Stimulated activated CD8-positive, alpha-beta memory T cell treated with anti-CD3 and anti-CD28 coated beads, Interleukin-15, amount 100 ng/mL, for 24 hours (primary cell): ENCODE results near the gene ADAMTS3.

Experiments
- DNase-seq: peaks from one replicate; pipeline ENCODE4 v3.0.0-alpha.2; 2020; ENCODE audit warnings: low read depth

ADAMTS3 gene

GRCh38 chr4:72344418-72344817 lies 224.6 kb downstream of the ADAMTS3 start:
- DNase-seq, result no peak

DNA sequence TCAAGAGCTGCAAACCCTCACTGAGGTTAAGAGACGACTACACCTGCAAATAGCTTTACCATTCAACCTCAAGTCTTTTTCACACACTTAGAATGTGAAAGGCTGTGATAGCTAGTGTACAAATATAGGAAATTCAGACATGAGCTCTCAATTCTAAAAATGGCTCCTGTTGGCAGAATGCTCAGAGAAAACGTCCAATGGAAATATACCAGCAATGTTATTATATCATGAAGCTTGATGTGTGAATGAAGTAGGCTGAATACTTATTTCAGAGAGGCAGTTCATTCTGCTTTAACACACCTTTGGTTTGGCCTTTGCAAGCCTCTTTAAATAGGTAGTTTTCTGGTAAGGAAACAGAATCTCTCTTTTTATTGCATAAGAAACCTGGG lies 227.6 kb downstream of the ADAMTS3 start:
- DNase-seq, result no peak

- no peak for DNase-seq
Measured at GRCh38 chr4:72340803-72341431, 228.1 kb downstream of the ADAMTS3 start.

GRCh38 chr4:72338060-72338459 lies 231.0 kb downstream of the ADAMTS3 start:
- DNase-seq, result no peak

DNA sequence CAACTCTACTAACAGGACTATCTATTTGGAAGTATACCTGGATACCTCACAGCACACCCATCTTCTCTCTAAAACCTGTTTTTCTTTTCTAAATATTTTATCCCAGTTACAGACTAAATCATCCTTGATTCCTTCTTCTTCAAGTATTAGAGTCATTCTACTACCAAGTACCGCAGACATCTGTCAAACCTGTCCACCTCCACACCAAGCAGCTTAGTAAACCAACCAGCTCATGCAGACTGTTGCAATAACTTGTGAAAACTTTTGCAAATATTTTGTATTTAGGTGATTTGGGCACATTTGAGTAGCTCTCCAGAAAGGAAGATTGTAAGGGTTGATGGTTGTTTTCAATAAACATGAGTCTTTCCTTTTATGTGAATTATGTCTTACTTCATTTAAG lies 238.6 kb downstream of the ADAMTS3 start:
- no peak for DNase-seq

- no peak for DNase-seq
Measured at GRCh38 chr4:72326692-72327632, 242.1 kb downstream of the ADAMTS3 start.

DNA sequence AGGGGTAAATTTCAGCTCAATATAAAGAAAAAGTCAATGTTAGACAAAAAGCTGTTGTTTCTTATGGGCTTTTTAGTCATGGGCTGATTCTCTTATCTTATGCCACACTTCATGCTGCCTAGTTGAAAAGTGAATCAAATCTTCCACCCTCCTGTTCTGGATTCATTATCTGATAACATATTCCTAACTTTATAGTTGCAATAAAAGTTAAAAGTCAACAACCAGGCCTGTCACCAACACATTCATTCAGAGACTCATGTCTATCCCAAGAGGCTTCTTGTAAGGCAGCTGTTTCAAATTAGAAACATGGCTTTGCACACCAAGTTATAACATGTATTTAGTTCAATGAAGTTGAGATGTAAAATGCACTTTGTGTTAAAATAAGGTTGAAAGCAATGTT lies 243.8 kb downstream of the ADAMTS3 start:
- no peak for DNase-seq

- DNase-seq, result no peak
Measured at GRCh38 chr4:72323227-72323626, 245.8 kb downstream of the ADAMTS3 start.

GRCh38 chr4:72320223-72320948 lies 248.6 kb downstream of the ADAMTS3 start:
- no peak for DNase-seq

GRCh38 chr4:72319601-72320021 lies 249.4 kb downstream of the ADAMTS3 start:
- DNase-seq, result no peak

- DNase-seq, result no peak
Measured at GRCh38 chr4:72318421-72319170, 250.4 kb downstream of the ADAMTS3 start.

DNA sequence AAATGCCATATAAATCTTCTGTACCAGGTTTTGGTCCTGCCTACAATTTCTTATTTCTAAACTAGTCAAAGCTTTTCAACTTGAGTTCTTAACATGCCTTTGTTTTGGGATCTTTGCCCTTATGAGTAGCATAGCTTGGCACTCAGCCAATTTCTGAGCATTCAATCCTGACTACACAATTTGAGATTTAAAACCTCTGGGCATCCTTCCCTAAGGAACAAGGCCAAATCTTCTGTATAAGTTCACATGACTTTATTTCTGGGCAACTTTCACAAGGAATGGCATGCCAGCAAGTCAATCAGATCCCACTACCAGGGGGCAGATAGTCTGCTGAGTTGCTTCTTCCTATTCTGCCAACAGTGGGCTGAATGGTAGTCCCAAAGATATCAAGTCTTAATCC lies 254.2 kb downstream of the ADAMTS3 start:
- no peak for DNase-seq

GRCh38 chr4:72313121-72313520 lies 255.9 kb downstream of the ADAMTS3 start:
- DNase-seq, result no peak

DNA sequence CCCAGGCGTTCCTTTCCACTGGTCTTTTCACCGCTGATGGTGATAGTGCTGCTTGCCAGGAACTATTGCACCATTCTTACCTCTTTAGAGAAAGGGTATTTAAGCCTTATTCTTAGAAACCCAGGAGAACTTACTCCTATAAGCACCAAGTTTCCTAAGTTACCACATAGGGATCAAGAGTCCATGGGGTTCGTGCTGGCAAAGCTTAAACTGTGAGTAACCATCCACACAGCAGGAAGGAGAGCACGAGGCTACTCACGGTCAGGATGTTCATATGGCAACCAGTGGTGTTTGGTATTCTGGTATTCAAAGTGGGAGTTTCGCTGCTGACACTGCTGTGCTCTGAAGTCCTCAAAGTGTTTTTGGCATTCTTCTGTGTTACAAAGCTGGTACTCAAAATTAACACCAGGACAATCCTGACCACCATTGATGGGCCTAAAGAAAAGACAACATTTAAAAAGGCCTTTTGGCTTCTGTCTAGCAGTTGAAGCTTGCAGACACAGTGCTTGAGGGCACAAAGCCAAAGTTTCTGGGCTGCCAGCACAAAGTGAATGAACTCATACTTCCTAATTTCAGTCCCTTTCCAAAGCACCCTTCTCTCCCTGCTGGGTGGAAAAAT lies 256.9 kb downstream of the ADAMTS3 start:
- no peak for DNase-seq

DNA sequence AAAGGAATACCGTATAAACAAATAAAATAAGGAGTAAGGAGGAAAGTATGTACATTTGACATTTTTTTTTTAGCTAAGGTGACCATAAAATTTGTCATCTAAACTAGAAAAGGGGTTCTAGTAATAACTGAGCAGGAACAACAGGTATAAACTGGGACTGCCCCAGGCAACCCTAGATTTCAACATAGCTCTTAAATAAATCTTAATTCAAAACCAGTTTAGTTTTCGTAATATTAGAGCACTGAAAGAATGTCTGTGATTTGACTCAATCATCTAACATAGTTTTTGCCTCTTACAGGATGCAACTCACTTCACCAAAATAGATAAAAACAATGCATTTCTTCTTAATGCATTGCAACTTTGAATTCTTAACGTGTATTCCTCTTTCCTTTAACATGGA lies 257.7 kb downstream of the ADAMTS3 start:
- DNase-seq, result no peak

GRCh38 chr4:72305620-72306019 lies 263.4 kb downstream of the ADAMTS3 start:
- no peak for DNase-seq

DNA sequence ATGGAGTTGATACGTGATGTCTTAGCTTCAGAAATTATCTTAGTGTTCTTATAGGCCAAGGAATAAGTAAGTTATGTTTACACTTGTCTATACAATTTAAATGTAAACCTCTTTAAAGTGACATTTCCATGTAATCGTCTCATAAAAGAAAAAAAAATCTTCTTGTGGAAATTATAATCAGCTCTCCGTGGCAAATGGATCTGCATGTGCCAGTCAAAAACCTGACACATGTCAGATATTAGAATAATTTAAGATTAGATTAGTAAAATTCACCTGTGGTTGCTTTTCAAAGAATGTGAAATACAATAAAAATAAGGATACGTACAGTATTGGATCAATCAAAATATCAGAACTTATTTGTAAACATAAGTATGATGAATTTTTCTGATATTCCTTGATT lies 263.9 kb downstream of the ADAMTS3 start:
- DNase-seq, result no peak

- DNase-seq, result no peak
Measured at GRCh38 chr4:72302981-72303704, 265.9 kb downstream of the ADAMTS3 start.

DNA sequence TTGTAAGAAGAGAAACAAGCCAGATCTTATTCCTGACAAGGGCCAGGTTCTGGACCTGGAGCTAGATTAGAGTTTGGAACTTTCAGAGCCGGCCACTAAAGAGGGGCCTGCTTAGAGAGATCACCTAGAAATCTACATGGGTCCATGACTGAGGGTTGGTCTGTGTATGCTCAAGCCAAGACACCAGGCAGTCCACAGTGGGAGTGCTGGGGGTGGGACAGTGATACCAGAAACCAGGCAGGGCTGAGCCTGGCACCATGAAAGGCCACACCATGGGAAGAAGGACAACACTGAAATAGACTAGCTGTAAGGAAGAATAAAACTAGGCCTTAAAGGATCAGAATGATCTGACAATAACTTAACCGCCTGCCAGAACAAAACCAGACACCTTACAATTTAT lies 267.3 kb downstream of the ADAMTS3 start:
- DNase-seq, result no peak

DNA sequence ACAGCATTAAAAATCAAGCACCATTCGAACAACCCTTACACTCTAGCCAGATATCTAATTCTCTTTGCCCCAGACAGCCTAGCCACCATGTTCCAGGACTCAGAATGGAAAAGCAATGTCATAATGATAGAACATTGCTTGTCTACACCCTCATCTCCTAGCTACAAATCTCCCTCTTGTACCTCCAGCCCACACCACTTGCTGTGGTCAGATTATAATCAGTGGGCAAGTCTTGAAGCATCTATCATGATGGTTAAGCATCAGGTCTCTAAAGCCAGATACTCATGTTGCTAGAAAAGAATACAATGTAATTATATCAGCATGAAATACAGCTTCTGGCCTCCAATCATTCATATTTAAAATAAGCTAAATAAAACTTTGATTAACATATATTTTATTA lies 268.9 kb downstream of the ADAMTS3 start:
- DNase-seq, result no peak

DNA sequence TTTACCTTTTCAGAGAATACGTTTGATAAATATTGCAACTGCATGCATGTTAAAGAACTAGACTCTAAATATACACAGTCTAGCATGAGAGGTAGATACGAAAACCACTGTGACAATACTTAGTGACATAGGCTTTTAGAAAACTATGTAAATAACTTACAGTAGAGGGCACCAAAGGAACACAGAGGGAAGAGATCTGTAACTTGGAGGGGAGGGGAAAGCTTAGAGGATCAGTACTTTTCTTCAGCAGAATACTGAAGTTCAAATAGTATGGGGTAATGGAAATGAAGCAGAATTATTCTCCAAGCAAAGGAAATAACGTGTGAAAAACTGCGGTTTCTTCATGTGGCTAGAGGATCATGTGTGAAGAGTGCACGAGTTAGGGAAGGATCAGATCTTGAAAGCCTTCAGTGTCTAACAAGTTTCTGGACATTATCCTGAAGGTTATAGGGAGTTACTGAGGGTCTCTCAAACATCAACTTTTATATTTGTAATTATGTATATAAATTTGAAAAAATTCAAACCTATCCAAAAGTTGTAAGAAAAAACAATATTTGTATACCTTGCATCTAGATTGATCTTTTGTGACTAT lies 273.0 kb downstream of the ADAMTS3 start:
- DNase-seq, result no peak
